IPS-NIHi11 (cell line): Measurements from ENCODE around the gene SLC9A9.
"Not testable (repeated sequence)": the region's sequence is repeated elsewhere in the genome, so short reads cannot be mapped to it uniquely, and the experiment has no call there.

Experiments used
- DNase-seq: peaks from one replicate; pipeline ENCODE4 v3.0.0; 2012; ENCODE audit warnings: mixed read lengths, low spot score

Gene SLC9A9

DNA sequence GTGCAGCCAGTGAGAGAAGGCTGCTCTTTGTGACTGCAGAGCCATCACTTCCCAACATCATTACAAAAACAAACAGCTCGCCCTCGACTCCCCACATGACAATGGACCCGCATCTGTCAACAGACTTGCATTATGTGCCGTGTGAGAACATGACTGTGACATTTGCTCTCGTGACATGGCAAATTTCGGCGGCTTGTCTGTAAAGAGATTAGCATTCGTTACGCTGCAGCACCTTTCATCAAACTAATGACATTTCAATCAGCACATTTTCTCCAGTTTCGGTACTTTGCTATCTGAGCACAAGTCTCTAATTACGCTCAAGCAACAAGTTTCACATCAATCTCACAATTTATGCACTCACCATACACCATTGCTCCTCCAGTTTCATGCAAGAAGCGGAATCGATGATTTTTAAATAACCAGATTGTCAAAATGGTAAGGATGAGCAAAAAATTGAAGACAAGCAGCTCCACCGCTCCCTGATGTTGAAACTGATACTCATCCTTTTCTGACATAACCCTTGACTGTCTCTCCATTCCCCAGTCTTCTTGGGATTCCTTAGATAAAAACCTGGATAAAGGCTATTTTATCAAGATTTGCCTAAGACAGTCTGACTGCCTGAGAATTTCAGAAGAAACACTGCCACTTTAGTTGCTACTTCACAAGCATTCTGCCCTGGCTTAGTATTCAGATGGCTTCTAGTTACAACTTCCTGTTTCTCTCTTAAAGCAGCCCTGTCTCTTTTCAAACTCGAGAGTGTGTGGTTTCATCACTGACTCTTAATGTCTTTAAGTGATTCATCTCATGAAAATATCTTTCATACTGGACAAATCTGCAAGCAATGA is at the start of gene SLC9A9:
Gene SLC9A9 (minus strand): TSS at position 682 of the 845 bp plus-strand sequence. CDS start 146 bp downstream, at position 536.
- peak; percentile 27 for DNase-seq

DNA sequence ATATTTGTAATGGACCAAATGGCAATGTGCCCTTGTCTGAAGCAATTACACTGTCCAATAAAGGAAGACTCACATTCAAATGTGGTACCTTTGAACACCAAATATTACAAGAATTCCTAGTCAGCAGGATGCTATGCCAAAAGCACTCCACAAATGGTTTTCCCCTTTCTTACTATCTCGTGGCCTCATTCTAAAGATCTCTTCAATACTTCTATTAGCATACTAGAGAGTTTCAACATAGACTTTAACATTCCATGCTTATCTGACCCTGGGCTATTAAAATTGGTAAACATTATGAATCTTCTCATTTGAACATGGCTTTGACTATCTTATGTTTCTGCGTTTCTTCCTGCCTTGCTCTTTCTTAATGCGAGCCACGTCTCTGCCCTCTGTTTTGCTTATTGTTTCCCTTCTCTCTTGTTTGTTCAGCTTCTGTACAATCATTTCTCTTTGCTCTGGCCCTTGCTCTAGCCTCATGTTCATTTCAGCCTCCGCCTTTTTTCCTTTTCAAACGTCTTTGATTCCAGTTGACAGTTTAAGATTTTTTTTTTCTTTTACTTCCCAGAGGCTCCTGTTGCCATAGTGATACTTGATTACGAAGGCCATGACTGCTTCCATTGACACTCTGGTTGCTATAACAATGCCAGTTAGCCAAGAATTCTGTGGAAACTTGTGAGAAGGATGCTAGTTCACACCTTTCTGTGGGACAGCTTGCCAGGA is 49.5 kb upstream of the SLC9A9 start:
- no peak for DNase-seq

DNA sequence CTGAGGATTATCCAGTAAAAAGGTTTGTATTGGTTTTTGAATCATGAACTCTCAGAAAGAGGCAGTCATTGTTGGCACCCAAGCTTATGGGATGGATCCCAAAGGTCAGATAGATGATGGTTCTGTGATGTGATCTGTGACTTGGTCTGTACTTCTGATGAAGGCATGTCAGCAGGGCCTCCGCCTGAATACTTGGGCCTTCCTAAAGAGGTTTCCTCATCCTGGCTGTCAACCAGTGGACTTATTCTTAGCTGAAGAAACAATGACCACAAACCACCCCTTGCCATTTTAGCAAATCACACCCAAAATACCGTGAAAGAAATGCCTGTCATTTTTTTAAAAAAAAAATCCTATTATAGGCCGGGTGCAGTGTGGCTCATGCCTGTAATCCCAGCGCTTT is 48.2 kb upstream of the SLC9A9 start:
- no peak for DNase-seq

DNA sequence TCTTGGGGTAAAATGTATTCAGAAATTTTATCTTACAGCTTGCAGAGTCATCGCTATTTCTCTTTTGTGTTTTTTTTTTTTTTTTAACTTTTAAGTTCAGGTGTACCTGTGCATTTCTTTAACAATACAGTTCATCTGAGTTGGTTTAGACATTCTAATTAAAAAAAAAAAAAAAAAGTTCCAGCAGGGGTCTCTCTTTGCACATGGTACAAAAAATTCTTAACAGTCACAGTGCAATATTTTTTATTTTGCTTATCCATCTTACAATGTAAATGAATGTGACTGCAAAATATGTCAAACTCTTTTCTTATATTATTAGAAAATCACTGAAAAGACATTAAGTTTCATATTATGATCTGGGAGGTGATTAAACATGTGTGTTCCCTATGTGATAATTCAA is 47.5 kb upstream of the SLC9A9 start:
- no peak for DNase-seq

DNA sequence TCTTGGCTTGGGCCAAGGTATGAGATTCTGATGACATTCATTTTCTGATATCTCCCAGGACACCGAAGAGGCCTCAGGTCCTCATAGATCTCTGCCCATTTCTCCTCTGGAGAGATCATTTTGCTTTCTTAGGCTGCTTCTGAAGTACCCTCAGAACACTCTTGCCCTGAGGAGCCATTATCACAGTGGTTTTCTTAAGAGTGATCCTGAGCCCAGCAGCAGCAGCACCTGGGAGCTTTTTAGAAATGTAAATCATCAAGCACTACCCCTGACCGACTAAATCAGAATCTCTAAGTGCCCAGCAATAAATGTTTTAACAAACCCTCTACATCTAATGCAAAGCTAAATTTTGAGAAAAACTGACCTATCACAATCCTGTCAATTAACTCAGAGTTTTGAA is 40.6 kb upstream of the SLC9A9 start:
- no peak for DNase-seq

DNA sequence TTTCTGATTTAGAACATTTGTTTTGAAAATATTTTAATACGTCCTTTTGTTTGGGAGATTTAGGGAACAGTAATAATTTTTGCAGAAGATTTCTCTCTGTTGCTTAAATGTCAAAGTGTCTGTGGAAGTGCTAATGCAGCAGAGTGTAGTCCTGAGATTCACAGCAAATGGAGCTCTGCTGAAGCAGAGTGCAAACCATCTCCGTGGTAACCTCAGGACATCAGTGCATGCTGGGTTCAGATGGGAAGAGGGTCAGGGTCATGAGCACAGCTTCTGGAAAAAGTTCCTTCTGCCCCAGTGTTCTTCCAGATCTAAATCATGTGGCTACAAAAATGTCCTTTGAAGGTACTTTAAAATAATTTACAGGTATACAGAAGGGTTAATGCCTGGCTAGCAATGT is 39.9 kb upstream of the SLC9A9 start:
- DNase-seq: no peak

DNA sequence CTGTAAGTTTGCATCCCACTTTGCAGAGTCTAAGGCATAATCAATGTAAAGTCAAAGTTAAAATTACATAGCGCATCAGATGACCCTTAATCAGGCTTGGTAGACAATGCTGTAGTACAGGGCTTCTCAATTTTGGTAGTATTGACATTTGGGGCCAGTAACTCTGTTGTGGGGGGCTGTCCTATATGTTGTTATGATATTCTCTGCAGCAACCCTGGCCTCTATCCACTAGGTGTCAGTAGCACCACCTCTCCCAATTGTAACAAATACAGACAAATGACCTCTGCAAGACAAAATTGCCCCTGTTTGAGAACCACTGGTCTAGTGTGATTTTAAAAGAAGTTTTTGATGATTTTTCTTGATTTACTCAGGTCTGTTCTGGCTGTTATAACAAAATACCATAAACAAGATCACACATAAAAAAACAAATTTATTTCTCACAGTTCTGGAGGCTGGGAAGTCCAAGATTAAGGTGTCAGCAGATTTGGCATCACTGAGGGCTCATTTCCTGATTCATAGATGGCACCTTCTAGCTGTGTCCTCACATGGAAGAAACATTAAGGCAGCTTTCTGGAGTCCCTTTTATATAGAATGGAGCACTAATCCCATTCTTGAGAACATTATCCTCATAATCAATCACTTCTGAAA is 37.6 kb upstream of the SLC9A9 start:
- DNase-seq: peak; percentile 55

DNA sequence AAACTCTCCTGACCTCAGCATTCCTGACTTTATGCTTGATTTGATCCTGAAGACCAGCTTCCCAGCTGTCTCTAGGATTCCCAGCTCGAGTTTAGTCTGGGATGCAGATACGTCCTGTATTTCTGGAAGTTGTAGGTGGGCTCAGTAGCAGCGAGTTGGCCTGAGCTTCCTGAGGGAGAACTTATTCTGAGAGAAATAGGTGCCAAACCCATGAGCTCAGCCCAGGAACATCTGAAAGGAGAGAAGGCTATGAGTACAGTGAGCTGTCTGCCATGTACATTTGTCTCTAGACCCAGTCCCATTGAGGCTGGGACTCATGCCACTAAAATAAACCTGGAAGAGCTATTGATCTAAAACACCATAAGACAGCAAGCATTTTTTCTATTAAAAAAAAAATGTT is 36.6 kb upstream of the SLC9A9 start:
- DNase-seq: no peak

DNA sequence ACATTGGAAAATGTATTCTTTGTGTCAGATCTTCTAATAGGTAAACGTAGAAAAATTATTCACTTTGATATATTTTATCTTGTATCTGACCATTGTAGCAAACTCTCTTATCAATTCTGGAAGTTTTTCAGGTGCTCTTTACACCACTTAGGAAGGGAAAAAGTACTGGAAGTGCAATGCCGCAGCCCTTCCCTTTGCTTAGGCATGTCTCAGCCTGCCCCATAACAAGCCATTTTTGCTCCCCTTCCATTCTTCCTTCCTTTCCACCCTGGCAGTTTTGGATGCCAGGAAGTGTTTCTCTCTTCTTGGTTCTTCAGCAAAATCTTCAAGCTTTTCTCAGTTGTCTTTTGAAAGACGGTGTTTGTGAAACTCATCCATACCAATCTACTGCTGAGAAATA is 34.9 kb upstream of the SLC9A9 start:
- DNase-seq: no peak

DNA sequence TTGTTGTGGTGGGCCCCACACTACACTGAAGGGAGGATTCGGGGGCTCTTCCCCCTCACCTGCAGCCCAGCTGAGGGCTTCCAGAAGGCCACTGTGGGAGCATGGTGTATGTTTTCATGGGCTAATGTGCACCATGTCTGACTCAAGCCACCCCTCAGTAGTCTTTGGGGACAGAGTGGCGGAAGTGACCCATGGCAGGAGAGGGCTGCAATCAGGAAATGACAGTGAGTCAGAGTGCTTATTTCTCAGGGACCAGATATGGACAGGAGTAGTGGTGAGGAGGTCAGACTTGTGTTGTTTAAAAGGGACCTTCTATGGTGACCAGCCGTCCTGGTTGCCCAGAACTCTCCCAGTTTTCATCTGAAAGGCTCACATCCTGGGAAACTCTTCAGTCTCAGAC is 32.8 kb upstream of the SLC9A9 start:
- no peak for DNase-seq

DNA sequence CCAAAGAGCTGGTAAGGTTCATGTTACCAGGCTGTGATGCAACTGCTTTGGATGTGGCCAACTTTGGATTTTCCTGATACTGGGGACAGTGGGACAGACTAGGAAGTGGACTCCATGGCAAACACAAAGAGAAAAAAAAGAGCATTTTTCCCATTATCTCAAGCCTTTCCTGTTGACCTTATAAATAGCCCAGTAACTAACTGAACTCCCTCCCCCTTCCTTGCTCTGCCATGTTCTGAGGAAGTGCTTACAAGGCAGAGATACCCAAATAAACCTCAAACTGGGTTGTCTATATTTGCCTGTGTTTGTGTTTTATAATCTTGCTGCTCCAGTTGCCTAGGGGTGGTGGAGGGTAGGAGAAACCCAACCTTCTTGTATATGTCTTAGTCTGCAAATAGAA is 27.3 kb upstream of the SLC9A9 start:
- DNase-seq: no peak

DNA sequence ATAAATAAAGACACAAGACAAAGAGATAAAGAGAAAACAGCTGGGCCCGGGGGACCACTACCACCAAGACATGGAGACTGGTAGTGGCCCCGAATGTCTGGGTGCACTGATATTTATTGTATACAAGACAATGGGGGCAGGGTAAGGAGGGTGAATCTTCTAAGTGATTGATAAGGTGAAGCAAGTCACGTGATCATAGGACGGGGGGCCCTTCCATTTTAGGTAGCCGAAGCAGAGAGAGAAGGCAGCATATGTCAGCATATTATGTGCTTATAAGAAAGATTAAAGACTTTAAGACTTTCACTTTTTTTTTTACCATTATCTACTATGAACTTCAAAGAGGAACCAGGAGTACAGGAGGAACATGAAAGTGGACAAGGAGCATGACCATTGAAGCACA is 25.3 kb upstream of the SLC9A9 start:
- not testable (repeated sequence) for DNase-seq

DNA sequence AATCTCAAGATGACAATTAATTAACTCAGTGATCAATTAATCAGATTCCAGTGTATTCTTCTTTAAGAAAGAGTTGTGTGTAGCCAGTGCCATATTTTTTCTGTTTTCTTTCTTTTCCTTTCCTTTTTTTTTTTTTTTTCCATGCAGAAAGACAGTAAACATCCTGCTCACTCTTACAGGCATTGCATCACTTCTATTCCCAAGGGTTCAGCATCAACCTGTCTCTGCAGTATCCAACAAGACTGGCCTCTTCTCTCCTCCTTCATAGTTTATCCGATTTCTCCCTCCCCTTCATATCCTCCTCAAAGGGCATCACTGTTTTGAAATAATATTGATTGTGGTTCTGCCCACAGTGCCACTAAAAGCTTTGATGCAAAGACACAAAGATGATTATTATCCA is 17.0 kb upstream of the SLC9A9 start:
- DNase-seq: no peak

DNA sequence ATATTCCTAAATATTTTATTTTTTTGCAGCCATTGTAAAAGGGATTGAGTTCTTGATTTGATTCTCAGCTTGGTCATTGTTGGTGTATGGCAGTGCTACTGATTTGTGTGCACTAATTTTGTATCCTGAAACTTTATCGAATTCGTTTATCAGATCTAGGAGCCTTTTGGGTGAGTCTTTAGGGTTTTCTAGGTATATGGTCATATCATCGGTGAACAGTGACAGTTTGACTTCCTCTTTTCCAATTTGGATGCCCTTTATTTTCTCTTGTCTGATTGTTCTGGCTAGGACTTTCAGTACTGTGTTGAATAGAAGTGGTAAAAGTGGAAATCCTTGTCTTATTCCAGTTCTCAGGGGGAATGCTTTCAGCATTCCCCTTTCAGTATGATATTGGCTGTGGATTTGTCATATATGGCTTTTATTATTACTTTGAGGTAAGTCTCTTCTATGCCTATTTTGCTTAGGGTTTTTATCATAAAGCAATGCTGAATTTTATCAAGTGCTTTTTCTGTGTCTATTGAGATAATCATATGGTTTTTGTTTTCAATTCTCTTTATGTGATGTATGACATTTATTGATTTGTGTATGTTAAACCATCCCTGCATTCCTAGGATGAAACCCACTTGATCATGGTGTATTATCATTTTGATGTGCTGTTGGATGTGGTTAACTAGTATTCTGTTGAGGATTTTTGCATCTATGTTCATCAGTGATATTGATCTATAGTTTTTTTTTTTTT is 11.4 kb upstream of the SLC9A9 start:
- no peak for DNase-seq

DNA sequence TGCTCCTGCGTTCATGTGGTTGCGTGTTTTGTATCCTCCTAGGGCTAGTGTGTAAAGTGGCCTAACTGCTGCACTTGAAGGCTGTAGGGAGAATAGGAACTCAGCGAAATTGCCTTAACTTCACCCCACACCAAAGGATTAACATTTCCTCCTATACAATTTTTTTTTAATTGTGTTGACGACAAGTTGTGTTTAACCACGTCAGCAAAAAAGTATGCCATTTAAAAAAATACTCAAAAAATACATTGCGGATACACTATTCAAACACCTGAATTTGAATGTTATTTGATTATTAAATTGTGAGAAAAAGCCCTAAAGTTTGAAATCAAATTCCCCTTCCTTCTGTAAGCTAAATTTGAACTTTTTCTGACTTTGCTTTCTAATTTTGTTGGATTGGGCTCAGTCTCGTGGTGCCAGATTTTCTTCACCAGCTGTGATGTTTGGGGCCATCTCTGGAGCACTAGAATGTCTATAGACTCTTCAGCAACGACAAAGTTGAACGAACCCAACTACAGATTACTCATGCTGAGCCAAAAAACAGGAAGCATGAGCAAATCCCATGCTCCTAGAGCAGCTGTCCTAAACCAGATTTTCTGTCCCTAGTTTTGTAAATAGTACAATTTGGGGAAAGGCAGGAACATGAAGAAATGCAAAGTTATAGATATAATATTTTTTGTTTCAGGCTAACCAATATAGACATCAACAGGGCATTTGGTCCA is 8.1 kb upstream of the SLC9A9 start:
- no peak for DNase-seq

DNA sequence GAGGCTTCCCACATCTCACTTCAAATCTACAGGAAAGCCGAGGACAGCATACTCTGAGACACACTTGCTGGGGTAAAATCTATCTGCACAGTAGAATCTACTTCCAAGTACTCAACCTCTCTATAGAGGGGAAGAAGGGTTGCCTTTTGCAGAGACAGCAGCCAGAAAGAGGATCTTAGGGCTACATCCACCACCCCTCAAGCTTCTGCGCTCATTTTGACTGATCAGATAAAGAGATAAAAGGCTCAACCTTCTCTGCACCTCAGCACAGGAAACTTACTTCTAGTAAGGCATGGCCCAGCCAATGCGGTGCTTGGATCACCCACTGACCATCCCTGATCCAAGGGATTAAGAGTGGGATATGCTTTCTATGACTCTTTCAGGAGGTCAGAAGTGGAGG is 6.9 kb upstream of the SLC9A9 start:
- no peak for DNase-seq

DNA sequence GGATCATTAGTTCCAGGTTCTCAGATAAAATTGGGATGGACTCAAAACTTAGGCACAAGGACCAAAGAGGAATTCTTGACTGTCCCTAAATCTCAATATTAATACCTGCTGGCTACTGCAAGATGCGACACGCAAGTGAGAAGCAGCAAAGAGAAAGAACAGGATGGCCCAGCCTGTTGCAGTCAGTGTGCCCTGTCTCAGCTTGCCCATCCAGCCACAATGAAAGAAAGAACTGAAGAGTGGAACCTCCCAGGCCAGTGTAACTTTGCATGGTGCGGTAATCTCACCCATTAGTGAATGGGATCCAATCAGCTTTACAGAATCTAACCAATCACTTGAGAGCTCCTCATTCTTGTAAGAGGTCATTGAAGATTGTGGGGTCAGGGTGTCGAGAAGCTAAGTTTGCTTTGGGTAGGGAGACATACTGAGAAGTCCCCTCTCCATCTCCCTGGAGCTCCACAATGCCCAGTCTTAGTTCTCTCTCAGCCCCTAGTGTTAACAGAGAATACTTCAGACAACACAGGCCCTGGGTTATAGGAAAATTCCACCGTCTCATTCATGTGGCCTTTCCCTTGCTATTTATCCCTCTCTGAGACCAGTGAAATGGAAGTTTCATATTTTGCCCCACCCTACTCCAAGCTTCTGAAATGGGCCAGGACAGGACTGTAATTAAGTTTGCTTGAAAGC is 3.2 kb upstream of the SLC9A9 start:
- no peak for DNase-seq

DNA sequence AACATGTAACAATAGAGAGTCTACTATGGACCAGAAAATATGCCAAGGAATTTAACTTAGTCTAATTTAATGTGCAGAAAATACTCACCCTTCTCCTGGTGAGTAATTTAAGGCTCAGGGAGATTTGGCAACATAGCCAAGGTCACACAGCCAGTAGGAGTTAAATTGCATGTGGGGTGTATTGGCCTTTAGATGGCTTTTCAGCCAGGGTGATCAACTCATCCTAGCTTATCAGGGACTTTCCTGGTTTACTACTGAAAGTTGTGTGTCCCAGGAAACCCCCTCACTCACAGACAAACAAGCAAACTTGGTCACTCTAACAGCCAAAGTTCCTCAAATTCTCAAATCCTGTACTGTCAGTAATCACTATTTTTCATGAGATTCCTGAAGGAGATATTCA is 2.6 kb upstream of the SLC9A9 start:
- no peak for DNase-seq

DNA sequence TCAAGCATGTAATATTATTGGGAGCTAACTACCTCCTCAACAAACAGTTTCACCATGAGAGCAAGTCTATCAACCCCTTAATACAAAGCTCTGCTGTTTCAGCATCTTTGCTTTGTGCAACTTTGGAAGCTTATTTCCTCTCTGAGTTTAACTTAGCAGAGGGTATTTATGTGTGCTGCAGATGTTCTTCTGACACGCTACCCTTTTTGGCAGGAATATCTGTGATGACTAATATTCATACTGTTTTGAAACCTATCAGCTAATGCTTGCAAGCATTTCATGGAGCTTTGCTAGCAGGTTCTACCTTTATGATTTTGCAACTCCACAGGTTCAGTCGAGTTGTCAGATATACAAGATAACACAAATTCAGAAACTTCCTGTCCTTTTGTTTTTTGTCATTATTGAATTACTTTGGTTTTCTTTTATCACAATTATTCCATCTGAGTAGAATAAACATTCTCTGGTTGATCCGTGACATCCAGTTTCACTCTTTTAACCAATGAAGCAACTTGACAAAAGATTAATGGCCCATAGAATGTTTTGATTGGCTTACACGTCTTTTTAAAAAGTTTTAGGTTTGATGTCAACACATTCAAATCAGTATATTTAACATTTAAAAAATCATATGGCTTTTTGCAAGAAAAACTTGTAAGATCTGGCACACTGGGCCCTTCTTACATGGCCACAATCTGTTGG is 1.7 kb upstream of the SLC9A9 start:
- no peak for DNase-seq

DNA sequence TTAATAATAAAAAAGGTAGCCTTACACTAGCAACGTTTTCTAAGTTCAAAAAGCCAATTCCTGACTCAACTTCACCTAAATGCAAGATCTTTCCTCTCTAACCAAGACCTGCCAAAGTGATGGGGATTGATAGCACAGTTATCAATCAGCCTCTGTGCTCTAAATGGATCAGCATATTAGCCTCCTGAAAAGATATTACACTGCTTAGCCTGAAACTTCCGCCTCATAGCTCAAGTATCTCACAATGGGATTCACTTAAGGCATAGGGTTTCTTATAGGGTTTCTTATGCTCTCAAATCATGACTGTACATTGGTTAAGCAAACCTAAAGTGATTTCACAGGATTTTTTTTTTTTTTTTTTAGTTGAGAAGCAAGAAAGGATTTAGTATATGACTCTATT is 436 bp upstream of the SLC9A9 start:
- DNase-seq: no peak
